HG02938 (cell line): Measurements from ENCODE around the gene PRDM2.
"Not testable (repeated sequence)": the region's sequence is repeated elsewhere in the genome, so short reads cannot be mapped to it uniquely, and the experiment has no call there.

Experiments used
- ATAC-seq: cut with Tn5 transposase; IDR thresholded peaks from one replicate; pipeline ENCODE4 v1.9.1; 2021; ENCODE audit warnings: mild to moderate bottlenecking, moderate library complexity; ENCODE audit not compliant: unreplicated experiment

PRDM2 gene

GRCh38 chr1:13694886-13695684, 4.9 kb upstream of the PRDM2 start:
- no peak for ATAC-seq

- ATAC-seq: no peak
These were observed 2.2 kb upstream of the PRDM2 start for GRCh38 chr1:13697738-13698137.

- ATAC-seq: no peak
These were observed 478 bp upstream of the PRDM2 start for GRCh38 chr1:13699510-13699909.

GRCh38 chr1:13700521-13701270, 708 bp downstream of the PRDM2 start:
- no peak for ATAC-seq

GRCh38 chr1:13701271-13701640, 1.3 kb downstream of the PRDM2 start:
- peak; percentile 30 for ATAC-seq

GRCh38 chr1:13702425-13703127, 2.6 kb downstream of the PRDM2 start:
- ATAC-seq: peak; percentile 87

GRCh38 chr1:13703128-13703513, 3.1 kb downstream of the PRDM2 start:
- ATAC-seq: no peak

- ATAC-seq: no peak
These were observed 3.8 kb downstream of the PRDM2 start for GRCh38 chr1:13703558-13704490.

- ATAC-seq: no peak
These were observed 6.1 kb downstream of the PRDM2 start for GRCh38 chr1:13706046-13706445.

GRCh38 chr1:13707164-13707563, 7.2 kb downstream of the PRDM2 start:
- ATAC-seq: no peak

- no peak for ATAC-seq
These were observed 8.5 kb downstream of the PRDM2 start for GRCh38 chr1:13708380-13708982.

GRCh38 chr1:13710086-13710485, 10.1 kb downstream of the PRDM2 start:
- ATAC-seq: no peak

- no peak for ATAC-seq
These were observed 14.9 kb downstream of the PRDM2 start for GRCh38 chr1:13714851-13715250.

- ATAC-seq: not testable (repeated sequence)
These were observed 15.8 kb downstream of the PRDM2 start for GRCh38 chr1:13715616-13716287.

- no peak for ATAC-seq
These were observed 22.9 kb downstream of the PRDM2 start for GRCh38 chr1:13722808-13723360.

GRCh38 chr1:13723810-13724209, 23.8 kb downstream of the PRDM2 start:
- ATAC-seq: no peak

- no peak for ATAC-seq
These were observed 25.8 kb downstream of the PRDM2 start for GRCh38 chr1:13725714-13726175.

- ATAC-seq: no peak
These were observed 28.2 kb downstream of the PRDM2 start for GRCh38 chr1:13728091-13728715.

- ATAC-seq: peak; percentile 0
These were observed 30.3 kb downstream of the PRDM2 start for GRCh38 chr1:13730291-13730690.
